ENCODE measurements around the gene RUSF1. TPM values are rescaled to one million over a fixed set of nuclear protein-coding genes. Genes with fewer than 3 reads are reported as not detected.
A peak's percentile ranks its signal among the peaks of the same experiment; 100 is the strongest.
"Not testable (repeated sequence)": the region's sequence is repeated elsewhere in the genome, so short reads cannot be mapped to it uniquely, and the experiment has no call there.

The RUSF1 gene
- total and polyA plus RNA-seq, 12 donors = 41.2 to 110 (median 65.3) TPM

GRCh38 chr16:31529108-31529936 is 21.1 kb upstream of the RUSF1 start:
- H3K27ac ChIP-seq = no peak overlapping the region
- WGBS, 4 donors = 3 to 15% (median 5%) methylated on average over 8 to 50 of the region's 52 CpGs
- peaks cover 9% of the 10 kb centered on the region for H3K27me3 ChIP-seq
- TF ChIP-seq CTCF (IDR thresholded peaks at IDR 0.05) = no peak
- no peak for TF ChIP-seq POLR2A (IDR thresholded peaks at IDR 0.05)
- intact Hi-C loops (cut with DNase I) = no loop called here
- H3K9me3 ChIP-seq (replicated peaks in 1 of 3) = no peaks in the 10 kb centered on the region
- no peak for DNase-seq
- peak overlapping the region in 1 of 4 donors; percentile 19 for H3K4me3 ChIP-seq
- no peaks in the 10 kb centered on the region for H3K36me3 ChIP-seq (replicated peaks in 1 of 2)
- H3K4me1 ChIP-seq (replicated peaks in 1 of 2) = no peaks in the 10 kb centered on the region

DNA sequence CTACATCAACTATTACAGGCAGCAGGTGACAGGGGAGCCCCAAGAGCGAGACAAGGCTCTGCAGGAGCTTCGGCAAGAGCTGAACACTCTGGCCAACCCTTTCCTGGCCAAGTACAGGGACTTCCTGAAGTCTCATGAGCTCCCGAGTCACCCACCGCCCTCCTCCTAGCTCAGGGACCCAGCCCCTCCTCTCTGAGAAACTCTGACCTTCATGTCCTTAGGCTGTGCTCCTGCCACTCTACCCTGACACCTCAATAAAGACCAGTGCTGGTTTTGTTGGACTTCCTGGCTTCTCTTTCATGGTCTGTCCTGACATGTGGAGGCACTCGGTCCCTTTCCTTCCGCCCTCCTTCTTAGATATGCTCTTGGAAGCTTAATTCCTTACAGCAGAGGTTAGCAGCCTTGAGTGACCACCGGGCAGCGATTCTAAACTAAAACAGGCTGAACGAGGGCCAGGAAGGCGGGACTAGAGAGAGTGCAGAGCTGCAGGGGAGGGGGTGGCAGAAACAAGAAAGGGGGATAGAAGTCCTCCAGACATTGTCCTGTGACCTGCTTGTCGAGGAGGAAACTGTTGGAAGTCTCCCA is 20.4 kb upstream of the RUSF1 start:
- no peak for DNase-seq
- no peaks in the 10 kb centered on the region for H3K36me3 ChIP-seq (replicated peaks in 1 of 2)
- H3K4me1 ChIP-seq (replicated peaks in 1 of 2) = no peaks in the 10 kb centered on the region
- H3K27ac ChIP-seq = no peak overlapping the region
- TF ChIP-seq CTCF (IDR thresholded peaks at IDR 0.05) (no peak), POLR2A (IDR thresholded peaks at IDR 0.05) (no peak)
- H3K27me3 ChIP-seq = peaks cover 9% of the 10 kb centered on the region
- intact Hi-C loops (cut with DNase I) = no loop called here
- no peaks in the 10 kb centered on the region for H3K9me3 ChIP-seq (replicated peaks in 1 of 3)
- 24 to 35% (median 31%) methylated on average over 10 to 11 of the region's 11 CpGs for WGBS, 4 donors
- no peak overlapping the region for H3K4me3 ChIP-seq

GRCh38 chr16:31527734-31528274 is 19.6 kb upstream of the RUSF1 start, which contains the start of gene AHSP:
AHSP (plus strand) TSS chr16:31527900; CDS start chr16:31528140, 240 bp downstream.
- H3K4me3 ChIP-seq = no peak within 1 kb of the TSS
- H3K4me1 ChIP-seq (replicated peaks in 1 of 2) = no peaks in the 10 kb centered on the region
- no peaks in the 10 kb centered on the region for H3K36me3 ChIP-seq (replicated peaks in 1 of 2)
- DNase-seq = no peak
- WGBS, 4 donors = 43 to 55% (median 49%) methylated on average over 6 of the region's 6 CpGs
- no peak for TF ChIP-seq POLR2A (IDR thresholded peaks at IDR 0.05)
- TF ChIP-seq CTCF (IDR thresholded peaks at IDR 0.05) = no peak
- no peak within 1 kb of the TSS for H3K27ac ChIP-seq
- intact Hi-C loops (cut with DNase I) = no loop called here
- H3K9me3 ChIP-seq (replicated peaks in 1 of 3) = no peaks in the 10 kb centered on the region
- peaks cover 9% of the 10 kb centered on the region for H3K27me3 ChIP-seq

GRCh38 chr16:31525113-31525512 is 16.9 kb upstream of the RUSF1 start:
- intact Hi-C loops (cut with DNase I) = no loop called here
- WGBS, 4 donors = 72 to 81% (median 75%) methylated on average over 3 of the region's 3 CpGs
- no peak overlapping the region for H3K27ac ChIP-seq
- TF ChIP-seq CTCF (IDR thresholded peaks at IDR 0.05) (no peak), POLR2A (IDR thresholded peaks at IDR 0.05) (no peak)
- H3K4me3 ChIP-seq = no peak overlapping the region
- DNase-seq = no peak
- no peaks in the 10 kb centered on the region for H3K36me3 ChIP-seq (replicated peaks in 1 of 2)
- H3K4me1 ChIP-seq (replicated peaks in 1 of 2) = no peaks in the 10 kb centered on the region
- peaks cover 3% of the 10 kb centered on the region for H3K27me3 ChIP-seq
- no peaks in the 10 kb centered on the region for H3K9me3 ChIP-seq (replicated peaks in 1 of 3)

GRCh38 chr16:31523768-31524167 is 15.6 kb upstream of the RUSF1 start:
- H3K27ac ChIP-seq; H3K9me3 ChIP-seq (replicated peaks in 1 of 3); H3K4me3 ChIP-seq; intact Hi-C loops (cut with DNase I); DNase-seq; H3K27me3 ChIP-seq; H3K4me1 ChIP-seq (replicated peaks in 1 of 2); H3K36me3 ChIP-seq (replicated peaks in 1 of 2): not testable (repeated sequence)
- 80 to 83% (median 82%) methylated on average over 3 to 4 of the region's 6 CpGs; no CpG with 5 or more reads in 1 of the 4 donors for WGBS, 4 donors

All from adrenal gland (tissue), 12 donors.